Body of pancreas (tissue), 4 donors: ENCODE data around the gene PTK6.

Experiments used
- POLR2A ChIP-seq, 3 donors: fragments of 450-650 bp; IDR thresholded peaks; one replicate each; pipeline ENCODE4 v1.6.1; 2016; ENCODE audit warnings: antibody characterized with exemption in 3 of 3, mild to moderate bottlenecking in 2 of 3
- TF ChIP-seq, protein P1 (sequence below), 7 experiments: fragments of 450-650 bp in 4 of 7; fragments of 200-600 bp in 3 of 7; sonication (generic) in 3 of 7; IDR thresholded peaks; one replicate each; pipeline ENCODE4 v1.5.1; 2016 to 2019; ENCODE audit warnings: antibody characterized with exemption in 7 of 7

DNA sequence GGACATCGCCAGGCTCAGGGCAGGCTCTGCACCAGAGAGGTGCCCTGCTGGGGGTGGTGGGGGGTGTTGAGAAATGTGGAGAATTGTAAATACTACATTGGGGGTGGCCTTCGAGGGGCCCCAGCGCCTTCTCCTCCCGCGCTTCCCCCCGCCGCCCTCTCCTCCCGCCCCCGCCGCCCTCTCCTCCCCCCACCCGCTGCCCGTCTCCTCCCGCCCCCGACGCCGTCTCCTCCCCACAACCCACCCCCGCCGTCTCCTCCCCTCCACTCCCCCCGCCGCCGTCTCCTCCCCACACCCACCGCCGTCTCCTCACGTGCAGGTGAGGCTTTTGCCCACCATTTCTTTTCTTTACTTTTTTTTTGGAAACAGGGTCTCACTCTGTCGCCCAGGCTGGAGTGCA, 11.8 kb upstream of the PTK6 start:
- TF ChIP-seq POLR2A (IDR thresholded peaks at IDR 0.05): no peak
- TF ChIP-seq, protein P1, sequence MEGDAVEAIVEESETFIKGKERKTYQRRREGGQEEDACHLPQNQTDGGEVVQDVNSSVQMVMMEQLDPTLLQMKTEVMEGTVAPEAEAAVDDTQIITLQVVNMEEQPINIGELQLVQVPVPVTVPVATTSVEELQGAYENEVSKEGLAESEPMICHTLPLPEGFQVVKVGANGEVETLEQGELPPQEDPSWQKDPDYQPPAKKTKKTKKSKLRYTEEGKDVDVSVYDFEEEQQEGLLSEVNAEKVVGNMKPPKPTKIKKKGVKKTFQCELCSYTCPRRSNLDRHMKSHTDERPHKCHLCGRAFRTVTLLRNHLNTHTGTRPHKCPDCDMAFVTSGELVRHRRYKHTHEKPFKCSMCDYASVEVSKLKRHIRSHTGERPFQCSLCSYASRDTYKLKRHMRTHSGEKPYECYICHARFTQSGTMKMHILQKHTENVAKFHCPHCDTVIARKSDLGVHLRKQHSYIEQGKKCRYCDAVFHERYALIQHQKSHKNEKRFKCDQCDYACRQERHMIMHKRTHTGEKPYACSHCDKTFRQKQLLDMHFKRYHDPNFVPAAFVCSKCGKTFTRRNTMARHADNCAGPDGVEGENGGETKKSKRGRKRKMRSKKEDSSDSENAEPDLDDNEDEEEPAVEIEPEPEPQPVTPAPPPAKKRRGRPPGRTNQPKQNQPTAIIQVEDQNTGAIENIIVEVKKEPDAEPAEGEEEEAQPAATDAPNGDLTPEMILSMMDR (IDR thresholded peaks at IDR 0.05): no peak
